Muscle of leg (tissue), 11 donors: ENCODE data around the gene PLXNB1. TPM values are rescaled to one million over a fixed set of nuclear protein-coding genes. Genes with fewer than 3 reads are reported as not detected.
"Not testable (repeated sequence)": the region's sequence is repeated elsewhere in the genome, so short reads cannot be mapped to it uniquely, and the experiment has no call there.

Experiments
- DNase-seq: peaks from one replicate; pipeline ENCODE4 v3.0.0; 2013
- H3K27ac ChIP-seq: one replicate; pipeline ENCODE4 v1.5.1; 2013; ENCODE audit warnings: mild to moderate bottlenecking, low read length, control low read depth
- H3K27me3 ChIP-seq: one replicate; pipeline ENCODE4 v1.6.1; 2013; ENCODE audit warnings: low read length; ENCODE audit not compliant: control insufficient read depth, insufficient read depth
- H3K36me3 ChIP-seq: one replicate; pipeline ENCODE4 v1.6.1; 2013; ENCODE audit warnings: low read length; ENCODE audit not compliant: control insufficient read depth, insufficient read depth
- H3K4me1 ChIP-seq: one replicate; pipeline ENCODE4 v1.6.1; 2013; ENCODE audit warnings: low read length; ENCODE audit not compliant: control insufficient read depth, insufficient read depth
- H3K4me3 ChIP-seq: one replicate; pipeline ENCODE4 v1.5.1; 2013; ENCODE audit warnings: low read length, control low read depth
- H3K9me3 ChIP-seq: replicated peaks from 2 replicates; pipeline ENCODE4 v1.6.1; 2013; ENCODE audit warnings: low read depth, low read length; ENCODE audit not compliant: control insufficient read depth
- WGBS: methylation state at CpG from one replicate; pipeline ENCODE4 v1.1.5; 2013; ENCODE audit warnings: missing lambda C conversion rate; ENCODE audit not compliant: insufficient coverage; 5-methylcytosine and 5-hydroxymethylcytosine counted together
- polyA plus RNA-seq, 8 donors: library from polyadenylated mRNA; unstranded; fragments of 120-200 nt; gene quantifications; one replicate each; pipeline versions ENCODE4 v1.2.1 to v1.2.3, GENCODE V29; 2013; ENCODE audit warnings: inconsistent platforms in 1 of 8, low replicate concordance in 1 of 8; ENCODE audit not compliant: insufficient read length in 8 of 8, insufficient read depth in 1 of 8
- total RNA-seq: library from RNA; stranded (reverse); fragments of 120-200 nt; gene quantifications from one replicate; pipeline ENCODE4 v1.2.4, GENCODE V29; 2013

Gene PLXNB1
- total and polyA plus RNA-seq, 9 donors, result 11.1 to 33.4 (median 19.0) TPM

GRCh38 chr3:48407542-48408099 lies 22.3 kb downstream of the PLXNB1 start:
- no peaks in the 10 kb centered on the region for H3K27me3 ChIP-seq
- H3K27ac ChIP-seq, result no peak overlapping the region
- H3K4me1 ChIP-seq, result no peaks in the 10 kb centered on the region
- peaks cover 69% of the 10 kb centered on the region for H3K36me3 ChIP-seq
- no peak overlapping the region for H3K4me3 ChIP-seq
- peak; percentile 3 for DNase-seq
- no peaks in the 10 kb centered on the region for H3K9me3 ChIP-seq
- WGBS, result 80% methylated on average over 4 of the region's 8 CpGs

- H3K9me3 ChIP-seq, result no peaks in the 10 kb centered on the region
- no peak overlapping the region for H3K4me3 ChIP-seq
- no peak overlapping the region for H3K27ac ChIP-seq
- H3K36me3 ChIP-seq, result peaks cover 62% of the 10 kb centered on the region
- WGBS, result 82% methylated on average over 14 of the region's 18 CpGs
- H3K27me3 ChIP-seq, result no peaks in the 10 kb centered on the region
- DNase-seq, result peak; percentile 0
- H3K4me1 ChIP-seq, result no peaks in the 10 kb centered on the region
Measured at GRCh38 chr3:48406443-48407431, 23.1 kb downstream of the PLXNB1 start.

GRCh38 chr3:48405971-48406370 lies 23.9 kb downstream of the PLXNB1 start:
- no peak overlapping the region for H3K4me3 ChIP-seq
- no peak for DNase-seq
- WGBS, result no CpG with 5 or more reads among the region's 1 CpG
- H3K36me3 ChIP-seq, result peaks cover 54% of the 10 kb centered on the region
- no peak overlapping the region for H3K27ac ChIP-seq
- no peaks in the 10 kb centered on the region for H3K4me1 ChIP-seq
- no peaks in the 10 kb centered on the region for H3K9me3 ChIP-seq
- H3K27me3 ChIP-seq, result no peaks in the 10 kb centered on the region

- Histone ChIP-seq H3K27me3 (no peaks in the 10 kb centered on the region), H3K27ac (no peak overlapping the region), H3K4me1 (no peaks in the 10 kb centered on the region), H3K9me3 (no peaks in the 10 kb centered on the region), H3K4me3 (no peak overlapping the region), H3K36me3 (peaks cover 49% of the 10 kb centered on the region)
- DNase-seq, result peak; percentile 1
- WGBS, result 86% methylated on average over 8 of the region's 13 CpGs
Measured at GRCh38 chr3:48405343-48405881, 24.5 kb downstream of the PLXNB1 start.

- DNase-seq, result peak; percentile 0
- no peak overlapping the region for H3K4me3 ChIP-seq
- peaks cover 42% of the 10 kb centered on the region for H3K36me3 ChIP-seq
- no peaks in the 10 kb centered on the region for H3K4me1 ChIP-seq
- WGBS, result 89% methylated on average over 20 of the region's 21 CpGs
- no peak overlapping the region for H3K27ac ChIP-seq
- no peaks in the 10 kb centered on the region for H3K9me3 ChIP-seq
- H3K27me3 ChIP-seq, result no peaks in the 10 kb centered on the region
Measured at GRCh38 chr3:48404440-48405342, 25.2 kb downstream of the PLXNB1 start.

GRCh38 chr3:48403533-48404439 lies 26.1 kb downstream of the PLXNB1 start:
- Histone ChIP-seq H3K9me3 (no peaks in the 10 kb centered on the region), H3K4me3 (no peak overlapping the region), H3K27ac (no peak overlapping the region), H3K27me3 (no peaks in the 10 kb centered on the region), H3K36me3 (peaks cover 34% of the 10 kb centered on the region), H3K4me1 (no peaks in the 10 kb centered on the region)
- 84% methylated on average over 7 of the region's 15 CpGs for WGBS
- peak; percentile 0 for DNase-seq

GRCh38 chr3:48402907-48403306 lies 27.0 kb downstream of the PLXNB1 start:
- no peaks in the 10 kb centered on the region for H3K9me3 ChIP-seq
- peak; percentile 0 for DNase-seq
- H3K4me1 ChIP-seq, result no peaks in the 10 kb centered on the region
- 80% methylated on average over 1 of the region's 3 CpGs for WGBS
- H3K36me3 ChIP-seq, result peaks cover 30% of the 10 kb centered on the region
- no peaks in the 10 kb centered on the region for H3K27me3 ChIP-seq
- no peak overlapping the region for H3K4me3 ChIP-seq
- H3K27ac ChIP-seq, result no peak overlapping the region

GRCh38 chr3:48402281-48402732 lies 27.6 kb downstream of the PLXNB1 start:
- Histone ChIP-seq H3K9me3 (no peaks in the 10 kb centered on the region), H3K4me1 (no peaks in the 10 kb centered on the region), H3K4me3 (no peak overlapping the region), H3K27me3 (no peaks in the 10 kb centered on the region), H3K27ac (no peak overlapping the region), H3K36me3 (peaks cover 30% of the 10 kb centered on the region)
- WGBS, result 71% methylated on average over 7 of the region's 8 CpGs
- DNase-seq, result peak; percentile 54

- not testable (repeated sequence) for H3K9me3 ChIP-seq, H3K4me1 ChIP-seq, H3K4me3 ChIP-seq, DNase-seq, H3K27me3 ChIP-seq, H3K27ac ChIP-seq
- 90% methylated on average over 8 of the region's 12 CpGs for WGBS
- H3K36me3 ChIP-seq, result peaks cover 25% of the 10 kb centered on the region
Measured at GRCh38 chr3:48401434-48401901, 28.4 kb downstream of the PLXNB1 start.
